ENCODE results near the gene TARS3. TPM values are rescaled to one million over a fixed set of nuclear protein-coding genes. Genes with fewer than 3 reads are reported as not detected.
"Not testable (repeated sequence)": the region's sequence is repeated elsewhere in the genome, so short reads cannot be mapped to it uniquely, and the experiment has no call there.

TARS3 gene
- total and polyA plus RNA-seq, 4 donors: 2.8 to 20.6 (median 13.2) TPM

GRCh38 chr15:101654624-101655337 lies 69.5 kb downstream of the TARS3 start:
- ATAC-seq (ENCODE audit: low FRiP score); DNase-seq; H3K27ac ChIP-seq (ENCODE audit: low read depth in 1 of 2, low read length in 2 of 2); H3K4me1 ChIP-seq (ENCODE audit: control insufficient read depth in 1 of 2, insufficient read depth in 2 of 2, low read length in 2 of 2); H3K36me3 ChIP-seq (ENCODE audit: control insufficient read depth in 1 of 2, insufficient read depth in 2 of 2, low read length in 1 of 2); H3K27me3 ChIP-seq (ENCODE audit: control insufficient read depth in 1 of 2, insufficient read depth in 2 of 2, low read length in 1 of 2); H3K9me3 ChIP-seq (ENCODE audit: control insufficient read depth, low read length); H3K4me3 ChIP-seq (ENCODE audit: low read length in 2 of 2): not testable (repeated sequence)
- WGBS, 2 donors: 82 to 89% methylated on average over 10 of the region's 10 CpGs
- intact Hi-C loops (cut with DNase I): loop anchor here in 1 of 2 donors (5.0 kb wide), 1 partner anchor 357 kb away; the partner anchor contains the start of gene SNRPA1

GRCh38 chr15:101654171-101654570 lies 70.1 kb downstream of the TARS3 start:
- intact Hi-C loops (cut with DNase I): loop anchor here in 1 of 2 donors (5.0 kb wide), 1 partner anchor 357 kb away; the partner anchor contains the start of gene SNRPA1
- ATAC-seq (ENCODE audit: low FRiP score): no peak

GRCh38 chr15:101652786-101653430 lies 71.4 kb downstream of the TARS3 start:
- H3K4me1 ChIP-seq (ENCODE audit: control insufficient read depth in 1 of 2, insufficient read depth in 2 of 2, low read length in 2 of 2): no peaks in the 10 kb centered on the region
- H3K27ac ChIP-seq (ENCODE audit: low read depth in 1 of 2, low read length in 2 of 2): peak overlapping the region in 1 of 2 donors; percentile 82
- peak; percentile 63 for ATAC-seq (ENCODE audit: low FRiP score)
- H3K9me3 ChIP-seq (ENCODE audit: control insufficient read depth, low read length): no peaks in the 10 kb centered on the region
- H3K4me3 ChIP-seq (ENCODE audit: low read length in 2 of 2): peak overlapping the region; percentile 53 to 78
- intact Hi-C loops (cut with DNase I): loop anchor here (2.0 to 5.0 kb wide), 2 partner anchors 356 kb away; partner anchors contain the start of gene SNRPA1 (in 1 of the 2)
- H3K27me3 ChIP-seq (ENCODE audit: control insufficient read depth in 1 of 2, insufficient read depth in 2 of 2, low read length in 1 of 2): no peaks in the 10 kb centered on the region
- 34 to 37% methylated on average over 42 of the region's 42 CpGs for WGBS, 2 donors
- DNase-seq: peak in 1 of 2 donors; percentile 78
- peaks cover 0 to 1% of the 10 kb centered on the region in 2 donors for H3K36me3 ChIP-seq (ENCODE audit: control insufficient read depth in 1 of 2, insufficient read depth in 2 of 2, low read length in 1 of 2)

More at GRCh38 chr15:101654171-101654570, 70.1 kb downstream of the TARS3 start:
- no peak overlapping the region for H3K4me3 ChIP-seq (ENCODE audit: low read length in 2 of 2)
- H3K27me3 ChIP-seq (ENCODE audit: control insufficient read depth in 1 of 2, insufficient read depth in 2 of 2, low read length in 1 of 2): no peaks in the 10 kb centered on the region
- H3K36me3 ChIP-seq (ENCODE audit: control insufficient read depth in 1 of 2, insufficient read depth in 2 of 2, low read length in 1 of 2): peaks cover 0 to 3% of the 10 kb centered on the region in 2 donors
- H3K27ac ChIP-seq (ENCODE audit: low read depth in 1 of 2, low read length in 2 of 2): no peak overlapping the region
- 77% methylated on average over 8 of the region's 8 CpGs for WGBS, 2 donors
- no peaks in the 10 kb centered on the region for H3K9me3 ChIP-seq (ENCODE audit: control insufficient read depth, low read length)
- peak in 1 of 2 donors; percentile 27 for DNase-seq
- no peaks in the 10 kb centered on the region for H3K4me1 ChIP-seq (ENCODE audit: control insufficient read depth in 1 of 2, insufficient read depth in 2 of 2, low read length in 2 of 2)

GRCh38 chr15:101652098-101652785 lies 72.0 kb downstream of the TARS3 start, which contains the start of gene TM2D3:
TSS of gene TM2D3 (minus strand) at chr15:101652381. CDS start at chr15:101652361, 20 bp downstream.
- ATAC-seq (ENCODE audit: low FRiP score) (peak; percentile 99), DNase-seq (peak; percentile 96 to 99)
- H3K27ac ChIP-seq (ENCODE audit: low read depth in 1 of 2, low read length in 2 of 2): peak within 1 kb of the TSS; percentile 87 to 93
- H3K4me3 ChIP-seq (ENCODE audit: low read length in 2 of 2): peak within 1 kb of the TSS; percentile 68 to 78
- H3K9me3 ChIP-seq (ENCODE audit: control insufficient read depth, low read length): no peaks in the 10 kb centered on the region
- intact Hi-C loops (cut with DNase I): loop anchor here (2.0 to 5.0 kb wide), 2 partner anchors 355 kb away; partner anchors contain the start of gene SNRPA1 (in 1 of the 2)
- WGBS, 2 donors: 0% methylated on average over 46 to 75 of the region's 75 CpGs
- peaks cover 0 to 1% of the 10 kb centered on the region in 2 donors for H3K36me3 ChIP-seq (ENCODE audit: control insufficient read depth in 1 of 2, insufficient read depth in 2 of 2, low read length in 1 of 2)
- no peaks in the 10 kb centered on the region for H3K4me1 ChIP-seq (ENCODE audit: control insufficient read depth in 1 of 2, insufficient read depth in 2 of 2, low read length in 2 of 2)
- no peaks in the 10 kb centered on the region for H3K27me3 ChIP-seq (ENCODE audit: control insufficient read depth in 1 of 2, insufficient read depth in 2 of 2, low read length in 1 of 2)

- ATAC-seq (ENCODE audit: low FRiP score) (no peak), DNase-seq (no peak)
- peak overlapping the region; percentile 87 to 93 for H3K27ac ChIP-seq (ENCODE audit: low read depth in 1 of 2, low read length in 2 of 2)
- no peaks in the 10 kb centered on the region for H3K9me3 ChIP-seq (ENCODE audit: control insufficient read depth, low read length)
- no peaks in the 10 kb centered on the region for H3K4me1 ChIP-seq (ENCODE audit: control insufficient read depth in 1 of 2, insufficient read depth in 2 of 2, low read length in 2 of 2)
- peaks cover under 1 to 1% of the 10 kb centered on the region in 2 donors for H3K36me3 ChIP-seq (ENCODE audit: control insufficient read depth in 1 of 2, insufficient read depth in 2 of 2, low read length in 1 of 2)
- peak overlapping the region; percentile 68 to 78 for H3K4me3 ChIP-seq (ENCODE audit: low read length in 2 of 2)
- WGBS, 2 donors: 0 to 1% methylated on average over 31 to 32 of the region's 32 CpGs
- H3K27me3 ChIP-seq (ENCODE audit: control insufficient read depth in 1 of 2, insufficient read depth in 2 of 2, low read length in 1 of 2): no peaks in the 10 kb centered on the region
- intact Hi-C loops (cut with DNase I): loop anchor here (2.0 to 5.0 kb wide), 2 partner anchors 354 to 355 kb away; partner anchors contain the start of gene SNRPA1 (in 1 of the 2)
Observed at GRCh38 chr15:101651554-101652097, 72.6 kb downstream of the TARS3 start.

- no peaks in the 10 kb centered on the region for H3K27me3 ChIP-seq (ENCODE audit: control insufficient read depth in 1 of 2, insufficient read depth in 2 of 2, low read length in 1 of 2)
- intact Hi-C loops (cut with DNase I): loop anchor here in 1 of 2 donors (5.0 kb wide), 1 partner anchor 353 kb away; the partner anchor contains the start of gene SNRPA1
- no peaks in the 10 kb centered on the region for H3K9me3 ChIP-seq (ENCODE audit: control insufficient read depth, low read length)
- DNase-seq: no peak
- H3K4me3 ChIP-seq (ENCODE audit: low read length in 2 of 2): no peak overlapping the region
- H3K36me3 ChIP-seq (ENCODE audit: control insufficient read depth in 1 of 2, insufficient read depth in 2 of 2, low read length in 1 of 2): peaks cover 2% of the 10 kb centered on the region in 2 donors
- WGBS, 2 donors: 55 to 62% methylated on average over 5 of the region's 5 CpGs
- H3K4me1 ChIP-seq (ENCODE audit: control insufficient read depth in 1 of 2, insufficient read depth in 2 of 2, low read length in 2 of 2): no peaks in the 10 kb centered on the region
- no peak overlapping the region for H3K27ac ChIP-seq (ENCODE audit: low read depth in 1 of 2, low read length in 2 of 2)
- no peak for ATAC-seq (ENCODE audit: low FRiP score)
Observed at GRCh38 chr15:101650145-101650544, 74.1 kb downstream of the TARS3 start.

- no peak overlapping the region for H3K4me3 ChIP-seq (ENCODE audit: low read length in 2 of 2)
- H3K4me1 ChIP-seq (ENCODE audit: control insufficient read depth in 1 of 2, insufficient read depth in 2 of 2, low read length in 2 of 2): no peaks in the 10 kb centered on the region
- H3K27me3 ChIP-seq (ENCODE audit: control insufficient read depth in 1 of 2, insufficient read depth in 2 of 2, low read length in 1 of 2): no peaks in the 10 kb centered on the region
- intact Hi-C loops (cut with DNase I): no loop called here
- WGBS, 2 donors: 84 to 86% methylated on average over 6 of the region's 6 CpGs
- ATAC-seq (ENCODE audit: low FRiP score) (no peak), DNase-seq (no peak)
- H3K9me3 ChIP-seq (ENCODE audit: control insufficient read depth, low read length): no peaks in the 10 kb centered on the region
- no peak overlapping the region for H3K27ac ChIP-seq (ENCODE audit: low read depth in 1 of 2, low read length in 2 of 2)
- H3K36me3 ChIP-seq (ENCODE audit: control insufficient read depth in 1 of 2, insufficient read depth in 2 of 2, low read length in 1 of 2): peaks cover 4 to 10% of the 10 kb centered on the region in 2 donors
Observed at GRCh38 chr15:101648356-101648755, 75.9 kb downstream of the TARS3 start.

- Histone ChIP-seq H3K36me3 (ENCODE audit: control insufficient read depth in 1 of 2, insufficient read depth in 2 of 2, low read length in 1 of 2) (peaks cover 7 to 12% of the 10 kb centered on the region in 2 donors), H3K4me3 (ENCODE audit: low read length in 2 of 2) (no peak overlapping the region), H3K9me3 (ENCODE audit: control insufficient read depth, low read length) (no peaks in the 10 kb centered on the region), H3K27me3 (ENCODE audit: control insufficient read depth in 1 of 2, insufficient read depth in 2 of 2, low read length in 1 of 2) (no peaks in the 10 kb centered on the region), H3K27ac (ENCODE audit: low read depth in 1 of 2, low read length in 2 of 2) (no peak overlapping the region), H3K4me1 (ENCODE audit: control insufficient read depth in 1 of 2, insufficient read depth in 2 of 2, low read length in 2 of 2) (no peaks in the 10 kb centered on the region)
- WGBS, 2 donors: 65 to 67% methylated on average over 3 of the region's 3 CpGs
- intact Hi-C loops (cut with DNase I): no loop called here
- ATAC-seq (ENCODE audit: low FRiP score) (no peak), DNase-seq (no peak)
Observed at GRCh38 chr15:101647251-101647650, 77.0 kb downstream of the TARS3 start.
